K562 (cell line): ENCODE measurements around the gene MTMR3. TPM values are rescaled to one million over a fixed set of nuclear protein-coding genes. Genes with fewer than 3 reads are reported as not detected.

Experiments used
- ARID1B ChIP-seq: fragments of 450-650 bp; IDR thresholded peaks from 2 replicates; pipeline ENCODE4 v1.6.1; 2016; ENCODE audit warnings: antibody characterized with exemption, mild to moderate bottlenecking, inconsistent platforms
- BDP1 ChIP-seq: IDR thresholded peaks from 3 replicates; pipeline ENCODE4 v1.6.1; 2011; ENCODE audit not compliant: insufficient read length, insufficient read depth
- DNMT1 ChIP-seq: fragments of 450-650 bp; IDR thresholded peaks from 2 replicates; pipeline ENCODE4 v1.6.1; 2016; ENCODE audit warnings: antibody characterized with exemption, mild to moderate bottlenecking
- DPF2 ChIP-seq: fragments of 450-650 bp; IDR thresholded peaks from 2 replicates; pipeline ENCODE4 v1.6.1; 2016
- ELF4 ChIP-seq: fragments of 450-650 bp; formaldehyde crosslinking; IDR thresholded peaks from 2 replicates; pipeline ENCODE4 v1.4.0; 2022; ENCODE audit warnings: missing genetic modification characterization
- ETV6 ChIP-seq, 3 experiments: fragments of 150-350 bp in 1 of 3; sonication (generic) in 1 of 3; formaldehyde crosslinking in 1 of 3; IDR thresholded peaks; 2 replicates each; pipeline versions ENCODE4 v1.6.1 to v1.8.0; 2014 to 2022; ENCODE audit warnings: borderline replicate concordance in 2 of 3, low read depth in 2 of 3, antibody characterized with exemption in 1 of 3, low read length in 1 of 3, mild to moderate bottlenecking in 1 of 3, missing genetic modification reagents in 1 of 3
- EWSR1 ChIP-seq: fragments of 450-650 bp; IDR thresholded peaks from 2 replicates; pipeline ENCODE4 v1.6.1; 2018; ENCODE audit warnings: borderline replicate concordance, mild to moderate bottlenecking, low read depth, moderate library complexity; ENCODE audit not compliant: partially characterized antibody
- FOS ChIP-seq: IDR thresholded peaks from 3 replicates; pipeline ENCODE4 v1.6.1; 2011; ENCODE audit not compliant: insufficient read length; ENCODE audit errors: extremely low read depth
- HDAC8 ChIP-seq: fragments of 450-650 bp; IDR thresholded peaks from 2 replicates; pipeline ENCODE4 v1.6.1; 2016; ENCODE audit warnings: mild to moderate bottlenecking, missing genetic modification characterization, moderate library complexity, missing compliant biosample characterization
- HNRNPK ChIP-seq: fragments of 200-400 bp; formaldehyde crosslinking; IDR thresholded peaks from one replicate; pipeline ENCODE4 v1.6.1; 2018; ENCODE audit warnings: mild to moderate bottlenecking, low read depth, low read length; ENCODE audit not compliant: poor library complexity, severe bottlenecking
- KDM4B ChIP-seq, 2 experiments: fragments of 450-650 bp in 1 of 2; sonication (generic) in 1 of 2; IDR thresholded peaks; 2 replicates each; pipeline ENCODE4 v1.6.1; 2016 to 2017; ENCODE audit warnings: borderline replicate concordance in 2 of 2, antibody characterized with exemption in 1 of 2, low read depth in 1 of 2, mild to moderate bottlenecking in 1 of 2
- LEF1 ChIP-seq: fragments of 450-650 bp; IDR thresholded peaks from 2 replicates; pipeline ENCODE4 v1.6.1; 2016; ENCODE audit warnings: mild to moderate bottlenecking
- MECOM ChIP-seq: fragments of 250-450 bp; sonication (Bioruptor Pico); IDR thresholded peaks from 2 replicates; pipeline ENCODE4 v1.8.0; 2022; ENCODE audit warnings: inconsistent platforms
- MEIS2 ChIP-seq: fragments of 450-650 bp; IDR thresholded peaks from 2 replicates; pipeline ENCODE4 v1.6.1; 2014; ENCODE audit warnings: mild to moderate bottlenecking; ENCODE audit not compliant: partially characterized antibody
- MTF1 ChIP-seq: fragments of 250-450 bp; sonication (Bioruptor Pico); IDR thresholded peaks from 2 replicates; pipeline ENCODE4 v1.9.0; 2021; ENCODE audit warnings: moderate library complexity, mild to moderate bottlenecking, inconsistent platforms, borderline replicate concordance
- NFYB ChIP-seq: IDR thresholded peaks from 2 replicates; pipeline ENCODE4 v1.6.1; 2011; ENCODE audit warnings: mild to moderate bottlenecking, moderate library complexity; ENCODE audit not compliant: insufficient read length; ENCODE audit errors: extremely low read depth
- SRSF7 ChIP-seq: fragments of 200-400 bp; formaldehyde crosslinking; optimal IDR thresholded peaks from 2 replicates; pipeline ENCODE3; 2017; ENCODE audit warnings: mild to moderate bottlenecking, low read depth, low read length
- ZFP1 ChIP-seq: fragments of 450-650 bp; formaldehyde crosslinking; IDR thresholded peaks from 2 replicates; pipeline ENCODE4 v1.4.0; 2020; ENCODE audit warnings: mild to moderate bottlenecking, mixed read lengths
- ZNF146 ChIP-seq: IDR thresholded peaks from one replicate; pipeline ENCODE4 v1.6.1; 2018; ENCODE audit warnings: missing compliant biosample characterization; ENCODE audit not compliant: unreplicated experiment
- ZNF274 ChIP-seq: IDR thresholded peaks from 2 replicates; pipeline ENCODE4 v1.6.1; 2011; ENCODE audit warnings: low read depth, mild to moderate bottlenecking, low read length, moderate library complexity, borderline replicate concordance
- ZNF41 ChIP-seq: fragments of 250-450 bp; sonication (Bioruptor Pico); conservative IDR thresholded peaks from 2 replicates; pipeline ENCODE4 v1.4.0; 2020; ENCODE audit warnings: mild to moderate bottlenecking
- polyA plus RNA-seq, 8 experiments: library from polyadenylated mRNA; depleted of rRNA in 4 of 8; stranded (reverse) in 5 of 8; unstranded in 3 of 8; fragments of >200 nt; fragmentation: Nextera tagmentation in 2 of 8; fragmentation: Illumina TruSeq in 1 of 8; extraction: Ambion mirVana in 2 of 8; extraction: Trizol in 1 of 8; gene quantifications; 2 replicates each; pipeline versions ENCODE4 v1.2.1 to v1.2.3, GENCODE V29; 2011 to 2014; ENCODE audit warnings: inconsistent platforms in 1 of 8, missing spikeins in 1 of 8
- total RNA-seq, 7 experiments: library from RNA; depleted of rRNA in 6 of 7; stranded (reverse); fragments of >200 nt in 6 of 7; fragmentation: Illumina TruSeq in 2 of 7; extraction: Trizol in 2 of 7; gene quantifications; 2 replicates each; pipeline versions ENCODE4 v1.2.1 to v1.2.3, GENCODE V29; 2011 to 2021; ENCODE audit warnings: low replicate concordance in 1 of 7
- TF ChIP-seq, protein P1 (sequence below): fragments of 450-650 bp; IDR thresholded peaks from 2 replicates; pipeline ENCODE4 v1.6.1; 2018; ENCODE audit not compliant: partially characterized antibody
- TF ChIP-seq, protein P2 (sequence below): IDR thresholded peaks from 2 replicates; pipeline ENCODE4 v1.6.1; 2014; ENCODE audit warnings: antibody characterized with exemption

The MTMR3 gene
- total and polyA plus RNA-seq, 9 of the 15 experiments (the other 6 are each of a cell fraction or from before 2014, with no cell fraction given) = 1.6 to 13.7 (median 7.9) TPM

DNA sequence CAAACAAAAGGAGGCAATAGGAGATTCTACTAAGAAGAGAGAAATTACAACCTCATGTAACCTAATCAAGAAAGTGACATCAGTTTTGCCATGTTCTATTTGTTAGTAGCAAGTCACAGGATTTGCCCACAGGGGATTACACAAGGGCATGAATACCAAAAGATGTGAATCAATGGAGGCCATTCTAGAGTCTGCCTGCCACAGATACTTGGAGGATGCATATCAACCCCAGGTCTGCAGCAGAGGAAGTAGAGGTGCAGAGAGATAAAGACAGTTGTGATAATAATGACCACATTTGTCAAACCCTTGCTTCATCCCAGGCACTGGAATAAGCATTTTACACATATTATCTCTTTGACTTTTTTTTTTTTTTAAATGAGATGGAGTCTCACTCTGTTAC, 42.5 kb upstream of the MTMR3 start (continued):
- TF ChIP-seq MTF1 (CRISPR knock-in tag) (no peak), ZFP1 (CRISPR knock-in tag) (no peak), ZNF146 (no peak), DNMT1 (no peak), LEF1 (no peak), HNRNPK (no peak), DPF2 (peak; percentile 77; the same call in 1 of the 2 replicates), ELF4 (no peak), MECOM (peak; percentile 45), BDP1 (no peak), EWSR1 (no peak), FOS (no peak), NFYB (no peak), ZNF41 (CRISPR knock-in tag) (no peak), ARID1B (peak; percentile 88), KDM4B (IDR thresholded peaks at IDR 0.05; ENCODE audit: borderline replicate concordance in 2 of 2, low read depth in 1 of 2) (no peak), ETV6 (IDR thresholded peaks at IDR 0.05; ENCODE audit: borderline replicate concordance in 1 of 2, low read depth in 2 of 2, low read length in 1 of 2) (no peak), ETV6 (CRISPR knock-in tag; IDR thresholded peaks at IDR 0.05; ENCODE audit: borderline replicate concordance) (no peak), SRSF7 (no peak), HDAC8 (no peak), ZNF274 (no peak), MEIS2 (peak; percentile 50)
- TF ChIP-seq, protein P1, sequence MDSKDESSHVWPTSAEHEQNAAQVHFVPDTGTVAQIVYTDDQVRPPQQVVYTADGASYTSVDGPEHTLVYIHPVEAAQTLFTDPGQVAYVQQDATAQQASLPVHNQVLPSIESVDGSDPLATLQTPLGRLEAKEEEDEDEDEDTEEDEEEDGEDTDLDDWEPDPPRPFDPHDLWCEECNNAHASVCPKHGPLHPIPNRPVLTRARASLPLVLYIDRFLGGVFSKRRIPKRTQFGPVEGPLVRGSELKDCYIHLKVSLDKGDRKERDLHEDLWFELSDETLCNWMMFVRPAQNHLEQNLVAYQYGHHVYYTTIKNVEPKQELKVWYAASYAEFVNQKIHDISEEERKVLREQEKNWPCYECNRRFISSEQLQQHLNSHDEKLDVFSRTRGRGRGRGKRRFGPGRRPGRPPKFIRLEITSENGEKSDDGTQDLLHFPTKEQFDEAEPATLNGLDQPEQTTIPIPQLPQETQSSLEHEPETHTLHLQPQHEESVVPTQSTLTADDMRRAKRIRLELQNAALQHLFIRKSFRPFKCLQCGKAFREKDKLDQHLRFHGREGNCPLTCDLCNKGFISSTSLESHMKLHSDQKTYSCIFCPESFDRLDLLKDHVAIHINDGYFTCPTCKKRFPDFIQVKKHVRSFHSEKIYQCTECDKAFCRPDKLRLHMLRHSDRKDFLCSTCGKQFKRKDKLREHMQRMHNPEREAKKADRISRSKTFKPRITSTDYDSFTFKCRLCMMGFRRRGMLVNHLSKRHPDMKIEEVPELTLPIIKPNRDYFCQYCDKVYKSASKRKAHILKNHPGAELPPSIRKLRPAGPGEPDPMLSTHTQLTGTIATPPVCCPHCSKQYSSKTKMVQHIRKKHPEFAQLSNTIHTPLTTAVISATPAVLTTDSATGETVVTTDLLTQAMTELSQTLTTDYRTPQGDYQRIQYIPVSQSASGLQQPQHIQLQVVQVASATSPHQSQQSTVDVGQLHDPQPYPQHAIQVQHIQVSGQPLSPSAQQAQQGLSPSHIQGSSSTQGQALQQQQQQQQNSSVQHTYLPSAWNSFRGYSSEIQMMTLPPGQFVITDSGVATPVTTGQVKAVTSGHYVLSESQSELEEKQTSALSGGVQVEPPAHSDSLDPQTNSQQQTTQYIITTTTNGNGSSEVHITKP = no peak
- TF ChIP-seq, protein P2, sequence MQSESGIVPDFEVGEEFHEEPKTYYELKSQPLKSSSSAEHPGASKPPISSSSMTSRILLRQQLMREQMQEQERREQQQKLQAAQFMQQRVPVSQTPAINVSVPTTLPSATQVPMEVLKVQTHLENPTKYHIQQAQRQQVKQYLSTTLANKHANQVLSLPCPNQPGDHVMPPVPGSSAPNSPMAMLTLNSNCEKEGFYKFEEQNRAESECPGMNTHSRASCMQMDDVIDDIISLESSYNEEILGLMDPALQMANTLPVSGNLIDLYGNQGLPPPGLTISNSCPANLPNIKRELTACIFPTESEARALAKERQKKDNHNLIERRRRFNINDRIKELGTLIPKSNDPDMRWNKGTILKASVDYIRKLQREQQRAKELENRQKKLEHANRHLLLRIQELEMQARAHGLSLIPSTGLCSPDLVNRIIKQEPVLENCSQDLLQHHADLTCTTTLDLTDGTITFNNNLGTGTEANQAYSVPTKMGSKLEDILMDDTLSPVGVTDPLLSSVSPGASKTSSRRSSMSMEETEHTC = no peak
